Esophagus squamous epithelium (tissue), 5 donors: Measurements from ENCODE around the gene L1CAM. TPM values are rescaled to one million over a fixed set of nuclear protein-coding genes. Genes with fewer than 3 reads are reported as not detected.

ENCODE experiments used
- DNase-seq: peaks from one replicate; lab custom pipeline; 2025; lab: John Stamatoyannopoulos, UW
- H3K27ac ChIP-seq, 4 donors: fragments of 200-600 bp; sonication (generic); one replicate each; pipeline ENCODE4 v1.5.1; 2016 to 2019; ENCODE audit warnings: mild to moderate bottlenecking in 1 of 4
- H3K27me3 ChIP-seq, 4 donors: fragments of 200-600 bp; sonication (generic); 1 replicate in 3 of 4; 2 replicates in 1 of 4; pipeline versions ENCODE4 v1.5.1 to v1.6.0; 2017 to 2021; ENCODE audit warnings: antibody characterized with exemption in 1 of 4
- H3K36me3 ChIP-seq, 3 donors: fragments of 200-600 bp; sonication (generic); one replicate each; pipeline ENCODE4 v1.5.1; 2016 to 2019
- H3K4me1 ChIP-seq, 3 donors: fragments of 200-600 bp; sonication (generic); one replicate each; pipeline ENCODE4 v1.5.1; 2017 to 2019
- H3K4me3 ChIP-seq, 4 donors: fragments of 200-600 bp; sonication (generic); 1 replicate in 3 of 4; 2 replicates in 1 of 4; pipeline ENCODE4 v1.5.1; 2016 to 2019; ENCODE audit warnings: mild to moderate bottlenecking in 2 of 4, moderate library complexity in 1 of 4
- H3K9me3 ChIP-seq, 3 donors: fragments of 200-600 bp; sonication (generic); one replicate each; pipeline ENCODE4 v1.5.1; 2016 to 2019
- CTCF ChIP-seq, 6 experiments: fragments of 450-650 bp in 4 of 6; fragments of 200-600 bp in 2 of 6; sonication (generic) in 2 of 6; IDR thresholded peaks; one replicate each; pipeline ENCODE4 v1.5.1; 2016 to 2019; ENCODE audit warnings: antibody characterized with exemption in 6 of 6, mild to moderate bottlenecking in 4 of 6, moderate library complexity in 4 of 6
- POLR2A ChIP-seq, 4 donors: fragments of 450-650 bp; IDR thresholded peaks; one replicate each; pipeline ENCODE4 v1.6.1; 2017; ENCODE audit warnings: antibody characterized with exemption in 4 of 4, mild to moderate bottlenecking in 4 of 4, moderate library complexity in 3 of 4
- WGBS, 2 donors: methylation state at CpG; one replicate each; pipeline ENCODE4 v1.1.5; 2018; 5-methylcytosine and 5-hydroxymethylcytosine counted together
- intact Hi-C: fragments of 100-400 bp; cut with DNase I; formaldehyde crosslinking; loops from one replicate; pipeline ENCODE4 v1.15.0; 2022
- total RNA-seq, 4 donors: library from RNA; depleted of rRNA; stranded (reverse); fragments of >200 nt; gene quantifications; one replicate each; pipeline ENCODE4 v1.1.0, GENCODE V29; 2016
- donor health status: DM: yes; HTN: yes; CAD: no.

The L1CAM gene
- total RNA-seq, 4 donors from 2014 or later: 0.35 to 3.2 (median 1.3) TPM

GRCh38 chrX:153930011-153930910 is 44.3 kb upstream of the L1CAM start:
- Histone ChIP-seq H3K4me3 (no peak overlapping the region), H3K9me3 (no peaks in the 10 kb centered on the region), H3K27ac (peak overlapping the region in 3 of 4 donors; percentile 73 to 98 (median 97)), H3K36me3 (peaks cover 0 to 37% (median 0%) of the 10 kb centered on the region in 3 donors), H3K27me3 (no peaks in the 10 kb centered on the region), H3K4me1 (peaks cover 19 to 61% (median 30%) of the 10 kb centered on the region in 3 donors)
- no peak for TF ChIP-seq POLR2A (IDR thresholded peaks at IDR 0.05)
- no peak for TF ChIP-seq CTCF (IDR thresholded peaks at IDR 0.05)
- intact Hi-C loops: no loop called here
- WGBS, 2 donors: 74 to 80% methylated on average over 2 to 18 of the region's 31 CpGs
- no peak for DNase-seq

- no peak for TF ChIP-seq POLR2A (IDR thresholded peaks at IDR 0.05)
- TF ChIP-seq CTCF (IDR thresholded peaks at IDR 0.05): no peak
- H3K4me1 ChIP-seq: peaks cover 19 to 59% (median 30%) of the 10 kb centered on the region in 3 donors
- H3K36me3 ChIP-seq: peaks cover 0 to 37% (median 0%) of the 10 kb centered on the region in 3 donors
- 84% methylated on average over 9 of the region's 10 CpGs; no CpG with 5 or more reads in 1 of the 2 donors for WGBS, 2 donors
- no peak for DNase-seq
- peak overlapping the region in 3 of 4 donors; percentile 73 to 98 (median 97) for H3K27ac ChIP-seq
- H3K27me3 ChIP-seq: no peaks in the 10 kb centered on the region
- intact Hi-C loops: no loop called here
- no peaks in the 10 kb centered on the region for H3K9me3 ChIP-seq
- no peak overlapping the region for H3K4me3 ChIP-seq
Observed at GRCh38 chrX:153929576-153929975, 43.6 kb upstream of the L1CAM start.

DNA sequence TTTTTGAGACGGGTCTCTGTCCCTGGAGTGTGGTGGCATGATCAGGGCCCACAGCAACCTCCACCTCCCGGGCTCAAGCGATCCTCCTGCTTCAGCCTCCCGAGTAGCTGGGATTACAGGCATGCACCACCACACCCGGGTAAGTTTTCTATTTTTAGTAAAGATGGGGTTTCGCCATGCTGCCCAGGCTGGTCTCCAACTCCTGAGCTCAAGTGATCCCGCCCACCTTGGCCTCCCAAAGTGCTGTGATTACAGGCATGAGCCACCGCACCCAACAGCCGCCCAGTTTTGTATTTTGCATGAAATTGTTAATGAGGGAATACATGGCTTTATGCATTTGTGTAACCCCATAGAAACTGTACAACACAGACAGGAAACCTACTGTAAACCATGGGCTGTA is 42.9 kb upstream of the L1CAM start:
- H3K36me3 ChIP-seq: peaks cover 0 to 37% (median 0%) of the 10 kb centered on the region in 3 donors
- peak overlapping the region in 3 of 4 donors; percentile 9 to 58 (median 41) for H3K4me3 ChIP-seq
- TF ChIP-seq CTCF (IDR thresholded peaks at IDR 0.05) (no peak), POLR2A (IDR thresholded peaks at IDR 0.05) (no peak)
- DNase-seq: no peak
- H3K27me3 ChIP-seq: no peaks in the 10 kb centered on the region
- intact Hi-C loops: no loop called here
- H3K27ac ChIP-seq: peak overlapping the region; percentile 73 to 98 (median 96)
- H3K9me3 ChIP-seq: no peaks in the 10 kb centered on the region
- WGBS, 2 donors: 0 to 57% methylated on average over 1 to 9 of the region's 9 CpGs
- H3K4me1 ChIP-seq: peaks cover 19 to 58% (median 25%) of the 10 kb centered on the region in 3 donors

- peak; percentile 74 for DNase-seq
- Histone ChIP-seq H3K9me3 (no peaks in the 10 kb centered on the region), H3K27ac (peak overlapping the region; percentile 95 to 98 (median 97)), H3K36me3 (peaks cover 0 to 37% (median 0%) of the 10 kb centered on the region in 3 donors), H3K4me1 (peaks cover 19 to 58% (median 22%) of the 10 kb centered on the region in 3 donors), H3K27me3 (no peaks in the 10 kb centered on the region), H3K4me3 (peak overlapping the region; percentile 46 to 78 (median 58))
- 0 to 7% methylated on average over 3 to 8 of the region's 76 CpGs for WGBS, 2 donors
- intact Hi-C loops: no loop called here
- TF ChIP-seq CTCF (IDR thresholded peaks at IDR 0.05) (peak in 3 of 6 experiments; percentile 17 to 34 (median 17)), POLR2A (IDR thresholded peaks at IDR 0.05) (peak in 3 of 4 donors; percentile 75 to 94 (median 78))
Observed at GRCh38 chrX:153927922-153928760, 42.2 kb upstream of the L1CAM start.
